ENCODE data around the gene KRTAP2-3.
"Not testable (repeated sequence)": the region's sequence is repeated elsewhere in the genome, so short reads cannot be mapped to it uniquely, and the experiment has no call there.

The KRTAP2-3 gene

GRCh38 chr17:41049110-41049509, 10.8 kb downstream of the KRTAP2-3 start:
- Histone ChIP-seq H3K79me2 (ENCODE audit: control insufficient read depth, insufficient read depth, low read length) (no peaks in the 10 kb centered on the region), H3K18ac (ENCODE audit: low read length) (peak overlapping the region; percentile 60), H3K27me3 (ENCODE audit: insufficient read depth, low read length, poor library complexity) (no peaks in the 10 kb centered on the region), H4K5ac (ENCODE audit: low read length) (no peak overlapping the region), H2AK5ac (ENCODE audit: low read length) (no peak overlapping the region), H3K27ac (ENCODE audit: low read depth, low read length) (no peak overlapping the region), H3K4me1 (ENCODE audit: control insufficient read depth, low read depth, low read length) (peaks cover 1% of the 10 kb centered on the region), H2BK5ac (ENCODE audit: low read length) (peak overlapping the region; percentile 63), H3K9ac (ENCODE audit: low read length) (no peak overlapping the region), H2BK15ac (replicated peaks; ENCODE audit: low read depth) (no peak overlapping the region), H3K56ac (ENCODE audit: low read length) (no peak overlapping the region), H3K36me3 (ENCODE audit: control insufficient read depth, insufficient read depth, low read length) (no peaks in the 10 kb centered on the region), H3K4me3 (ENCODE audit: low read length) (no peak overlapping the region), H3K23ac (ENCODE audit: low read length) (no peak overlapping the region), H3K4ac (ENCODE audit: low read depth, low read length) (no peak overlapping the region), H3K79me1 (ENCODE audit: low read length) (no peaks in the 10 kb centered on the region), H4K8ac (ENCODE audit: low read depth, low read length) (no peak overlapping the region), H2BK120ac (ENCODE audit: low read depth, low read length) (no peak overlapping the region), H3K4me2 (ENCODE audit: low read length) (no peak overlapping the region)
- DNase-seq = no peak
- WGBS (ENCODE audit: extremely low coverage, insufficient coverage, low lambda C conversion rate) = no CpG with 5 or more reads among the region's 2 CpGs

GRCh38 chr17:41048441-41048840, 11.5 kb downstream of the KRTAP2-3 start:
- Histone ChIP-seq H3K27me3 (ENCODE audit: insufficient read depth, low read length, poor library complexity) (no peaks in the 10 kb centered on the region), H3K4me2 (ENCODE audit: low read length) (no peak overlapping the region), H2AK5ac (ENCODE audit: low read length) (no peak overlapping the region), H3K18ac (ENCODE audit: low read length) (peak overlapping the region; percentile 11), H2BK120ac (ENCODE audit: low read depth, low read length) (no peak overlapping the region), H2BK15ac (replicated peaks; ENCODE audit: low read depth) (no peak overlapping the region), H3K79me2 (ENCODE audit: control insufficient read depth, insufficient read depth, low read length) (no peaks in the 10 kb centered on the region), H4K5ac (ENCODE audit: low read length) (no peak overlapping the region), H3K56ac (ENCODE audit: low read length) (peak overlapping the region; percentile 49), H3K9ac (ENCODE audit: low read length) (no peak overlapping the region), H3K79me1 (ENCODE audit: low read length) (no peaks in the 10 kb centered on the region), H3K4me1 (ENCODE audit: control insufficient read depth, low read depth, low read length) (peaks cover 1% of the 10 kb centered on the region), H3K23ac (ENCODE audit: low read length) (no peak overlapping the region), H3K4ac (ENCODE audit: low read depth, low read length) (no peak overlapping the region), H3K36me3 (ENCODE audit: control insufficient read depth, insufficient read depth, low read length) (no peaks in the 10 kb centered on the region), H2BK5ac (ENCODE audit: low read length) (no peak overlapping the region), H3K4me3 (ENCODE audit: low read length) (no peak overlapping the region), H4K8ac (ENCODE audit: low read depth, low read length) (no peak overlapping the region), H3K27ac (ENCODE audit: low read depth, low read length) (no peak overlapping the region)
- WGBS (ENCODE audit: extremely low coverage, insufficient coverage, low lambda C conversion rate) = no CpG with 5 or more reads among the region's 7 CpGs
- peak; percentile 37 for DNase-seq

- H3K27me3 ChIP-seq (ENCODE audit: insufficient read depth, low read length, poor library complexity); H3K4me3 ChIP-seq (ENCODE audit: low read length); H3K27ac ChIP-seq (ENCODE audit: low read depth, low read length): not testable (repeated sequence)
Observed at GRCh38 chr17:41046735-41047465, 13.0 kb downstream of the KRTAP2-3 start, which contains the start of gene KRTAP2-1. KRTAP2-1 (minus strand) TSS chr17:41047316; CDS start chr17:41047267, 49 bp downstream.

GRCh38 chr17:41042953-41043352, 17.0 kb downstream of the KRTAP2-3 start:
- no peaks in the 10 kb centered on the region for H3K79me2 ChIP-seq (ENCODE audit: control insufficient read depth, insufficient read depth, low read length)
- H3K36me3 ChIP-seq (ENCODE audit: control insufficient read depth, insufficient read depth, low read length) = no peaks in the 10 kb centered on the region
- no peak overlapping the region for H3K4ac ChIP-seq (ENCODE audit: low read depth, low read length)
- H2AK5ac ChIP-seq (ENCODE audit: low read length) = no peak overlapping the region
- no peak overlapping the region for H2BK15ac ChIP-seq (replicated peaks; ENCODE audit: low read depth)
- no peak overlapping the region for H3K23ac ChIP-seq (ENCODE audit: low read length)
- no peaks in the 10 kb centered on the region for H3K27me3 ChIP-seq (ENCODE audit: insufficient read depth, low read length, poor library complexity)
- no peak overlapping the region for H3K4me3 ChIP-seq (ENCODE audit: low read length)
- no peak overlapping the region for H2BK5ac ChIP-seq (ENCODE audit: low read length)
- H4K5ac ChIP-seq (ENCODE audit: low read length) = no peak overlapping the region
- H3K27ac ChIP-seq (ENCODE audit: low read depth, low read length) = no peak overlapping the region
- H3K18ac ChIP-seq (ENCODE audit: low read length) = no peak overlapping the region
- H3K4me1 ChIP-seq (ENCODE audit: control insufficient read depth, low read depth, low read length) = no peaks in the 10 kb centered on the region
- H2BK120ac ChIP-seq (ENCODE audit: low read depth, low read length) = no peak overlapping the region
- no peaks in the 10 kb centered on the region for H3K79me1 ChIP-seq (ENCODE audit: low read length)
- no peak overlapping the region for H3K9ac ChIP-seq (ENCODE audit: low read length)
- no peak for DNase-seq
- no peak overlapping the region for H4K8ac ChIP-seq (ENCODE audit: low read depth, low read length)
- H3K56ac ChIP-seq (ENCODE audit: low read length) = no peak overlapping the region
- no CpG with 5 or more reads among the region's 1 CpG for WGBS (ENCODE audit: extremely low coverage, insufficient coverage, low lambda C conversion rate)
- H3K4me2 ChIP-seq (ENCODE audit: low read length) = no peak overlapping the region

More at GRCh38 chr17:41046735-41047465, 13.0 kb downstream of the KRTAP2-3 start, which contains the start of gene KRTAP2-1:
- H3K23ac ChIP-seq (ENCODE audit: low read length); H2BK5ac ChIP-seq (ENCODE audit: low read length); H4K5ac ChIP-seq (ENCODE audit: low read length); H3K79me1 ChIP-seq (ENCODE audit: low read length); H4K8ac ChIP-seq (ENCODE audit: low read depth, low read length); H3K79me2 ChIP-seq (ENCODE audit: control insufficient read depth, insufficient read depth, low read length); H2BK15ac ChIP-seq (replicated peaks; ENCODE audit: low read depth); H3K4me2 ChIP-seq (ENCODE audit: low read length); DNase-seq; H2BK120ac ChIP-seq (ENCODE audit: low read depth, low read length); H3K36me3 ChIP-seq (ENCODE audit: control insufficient read depth, insufficient read depth, low read length); H2AK5ac ChIP-seq (ENCODE audit: low read length); H3K4ac ChIP-seq (ENCODE audit: low read depth, low read length); H3K9ac ChIP-seq (ENCODE audit: low read length); H3K4me1 ChIP-seq (ENCODE audit: control insufficient read depth, low read depth, low read length): not testable (repeated sequence)
- H3K56ac ChIP-seq (ENCODE audit: low read length) = peak within 1 kb of the TSS; percentile 34
- WGBS (ENCODE audit: extremely low coverage, insufficient coverage, low lambda C conversion rate) = no CpG with 5 or more reads among the region's 33 CpGs
- peak within 1 kb of the TSS; percentile 11 for H3K18ac ChIP-seq (ENCODE audit: low read length)

GRCh38 chr17:41040783-41041571, 18.9 kb downstream of the KRTAP2-3 start, which contains the start of gene KRTAP1-1:
KRTAP1-1 (minus strand) TSS chr17:41041450; CDS start chr17:41041397, 53 bp downstream.
- H2AK5ac ChIP-seq (ENCODE audit: low read length); H3K18ac ChIP-seq (ENCODE audit: low read length); H4K8ac ChIP-seq (ENCODE audit: low read depth, low read length); H3K4me1 ChIP-seq (ENCODE audit: control insufficient read depth, low read depth, low read length); H3K4me2 ChIP-seq (ENCODE audit: low read length); H3K79me1 ChIP-seq (ENCODE audit: low read length); H4K5ac ChIP-seq (ENCODE audit: low read length); H3K4me3 ChIP-seq (ENCODE audit: low read length); H3K4ac ChIP-seq (ENCODE audit: low read depth, low read length); H3K27ac ChIP-seq (ENCODE audit: low read depth, low read length); H3K9ac ChIP-seq (ENCODE audit: low read length); H2BK15ac ChIP-seq (replicated peaks; ENCODE audit: low read depth); H2BK120ac ChIP-seq (ENCODE audit: low read depth, low read length); H3K79me2 ChIP-seq (ENCODE audit: control insufficient read depth, insufficient read depth, low read length); H3K27me3 ChIP-seq (ENCODE audit: insufficient read depth, low read length, poor library complexity); DNase-seq; H3K36me3 ChIP-seq (ENCODE audit: control insufficient read depth, insufficient read depth, low read length); H2BK5ac ChIP-seq (ENCODE audit: low read length); H3K23ac ChIP-seq (ENCODE audit: low read length); H3K56ac ChIP-seq (ENCODE audit: low read length): not testable (repeated sequence)
- no CpG with 5 or more reads among the region's 14 CpGs for WGBS (ENCODE audit: extremely low coverage, insufficient coverage, low lambda C conversion rate)

All from mesendoderm (in vitro differentiated cells).